ENCODE data around the gene EPO.
"Not testable (repeated sequence)": the region's sequence is repeated elsewhere in the genome, so short reads cannot be mapped to it uniquely, and the experiment has no call there.

EPO gene

DNA sequence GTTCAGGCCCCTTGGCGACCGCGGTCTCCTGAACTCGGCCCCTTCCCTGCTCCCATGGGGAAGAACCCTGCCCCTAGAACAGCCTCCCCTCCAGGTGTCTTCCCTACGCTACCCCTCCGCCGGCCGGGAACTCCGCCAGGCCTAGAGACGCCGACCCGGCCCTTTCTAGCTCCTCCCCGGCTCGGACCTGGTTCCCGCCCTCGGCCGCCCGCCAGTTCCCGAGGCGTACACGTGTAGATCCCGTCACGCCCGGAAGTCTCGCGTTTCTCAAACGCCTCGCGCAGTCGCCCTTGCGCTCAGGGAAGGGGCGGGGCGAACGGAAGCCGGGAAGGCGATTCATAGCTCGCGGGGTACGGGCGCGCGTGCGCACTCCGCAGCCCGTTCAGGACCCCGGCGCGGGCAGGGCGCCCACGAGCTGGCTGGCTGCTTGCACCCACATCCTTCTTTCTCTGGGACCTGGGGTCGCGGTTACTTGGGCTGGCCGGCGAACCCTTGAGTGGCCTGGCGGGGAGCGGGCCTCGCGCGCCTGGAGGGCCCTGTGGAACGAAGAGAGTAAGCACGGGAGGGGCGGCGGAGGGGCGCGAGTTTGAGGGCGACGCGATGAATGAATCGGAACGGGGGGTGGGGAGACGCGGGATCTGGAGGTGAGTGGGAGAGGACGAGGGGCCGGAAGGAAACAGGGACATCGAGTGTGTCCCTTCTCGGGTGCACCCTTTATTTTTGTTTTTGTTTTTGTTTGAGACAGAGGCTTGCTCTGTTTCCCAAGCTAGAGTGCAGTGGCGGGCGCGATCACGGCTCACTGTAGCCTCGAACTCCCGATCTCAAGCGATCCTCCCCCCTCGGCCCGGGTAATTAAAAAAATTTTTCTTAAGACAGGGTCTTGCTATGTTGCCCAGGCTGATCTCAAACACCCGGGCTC lies 14.3 kb upstream of the EPO start, which contains the start of gene POP7:
POP7 (plus strand) TSS at position 369 of the 919 bp plus-strand sequence. CDS start 710 bp downstream, outside the sequence.
- peak; percentile 97 to 98 for DNase-seq

DNA sequence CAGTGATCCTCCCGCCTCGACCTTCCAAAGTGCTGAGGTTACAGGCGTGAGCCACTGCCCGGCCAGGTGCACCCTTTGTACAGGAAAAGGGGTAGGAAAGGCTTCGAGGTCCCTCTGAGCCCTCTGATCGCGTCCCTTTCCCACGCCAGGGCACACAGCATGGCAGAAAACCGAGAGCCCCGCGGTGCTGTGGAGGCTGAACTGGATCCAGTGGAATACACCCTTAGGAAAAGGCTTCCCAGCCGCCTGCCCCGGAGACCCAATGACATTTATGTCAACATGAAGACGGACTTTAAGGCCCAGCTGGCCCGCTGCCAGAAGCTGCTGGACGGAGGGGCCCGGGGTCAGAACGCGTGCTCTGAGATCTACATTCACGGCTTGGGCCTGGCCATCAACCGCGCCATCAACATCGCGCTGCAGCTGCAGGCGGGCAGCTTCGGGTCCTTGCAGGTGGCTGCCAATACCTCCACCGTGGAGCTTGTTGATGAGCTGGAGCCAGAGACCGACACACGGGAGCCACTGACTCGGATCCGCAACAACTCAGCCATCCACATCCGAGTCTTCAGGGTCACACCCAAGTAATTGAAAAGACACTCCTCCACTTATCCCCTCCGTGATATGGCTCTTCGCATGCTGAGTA lies 13.5 kb upstream of the EPO start:
- no peak for DNase-seq

DNA sequence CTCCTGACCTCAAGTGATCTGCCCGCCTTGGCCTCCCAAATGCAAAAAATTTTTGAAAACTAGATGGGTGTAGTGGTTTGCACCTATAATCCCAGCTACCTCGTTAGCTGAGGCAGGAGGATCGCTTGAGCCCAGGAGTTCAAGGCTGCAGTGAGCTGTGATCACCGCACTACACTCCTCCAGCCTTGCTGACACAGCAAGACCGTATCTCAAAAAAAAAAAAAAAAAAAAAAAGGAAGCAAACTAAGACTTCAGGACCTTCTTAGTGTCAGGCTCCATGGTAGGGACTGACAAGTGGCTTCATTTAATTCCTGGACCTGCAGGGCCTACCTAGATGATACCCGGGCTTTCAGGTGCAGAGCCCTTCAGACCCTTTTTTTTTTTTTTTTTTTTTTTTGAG lies 11.9 kb upstream of the EPO start:
- no peak for DNase-seq

DNA sequence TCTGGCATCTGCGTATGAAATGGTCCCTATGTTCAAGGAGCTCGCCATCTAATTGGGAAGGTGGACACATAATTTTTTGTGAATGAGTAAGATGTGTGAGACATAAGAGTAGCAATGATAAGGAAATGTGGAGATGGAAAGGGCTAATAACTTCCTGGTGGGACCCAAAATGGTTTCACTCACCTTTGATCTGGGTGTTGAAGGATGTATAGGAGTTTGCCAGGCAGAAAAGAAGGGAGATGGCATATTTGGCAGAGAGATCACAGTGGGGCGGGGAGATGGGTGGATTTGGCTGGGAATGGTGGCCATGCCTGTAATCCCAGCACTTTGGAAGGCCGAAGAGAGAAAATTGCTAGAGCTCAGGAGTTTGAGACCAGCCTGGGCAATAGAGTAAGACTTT lies 9.8 kb upstream of the EPO start:
- DNase-seq = no peak

DNA sequence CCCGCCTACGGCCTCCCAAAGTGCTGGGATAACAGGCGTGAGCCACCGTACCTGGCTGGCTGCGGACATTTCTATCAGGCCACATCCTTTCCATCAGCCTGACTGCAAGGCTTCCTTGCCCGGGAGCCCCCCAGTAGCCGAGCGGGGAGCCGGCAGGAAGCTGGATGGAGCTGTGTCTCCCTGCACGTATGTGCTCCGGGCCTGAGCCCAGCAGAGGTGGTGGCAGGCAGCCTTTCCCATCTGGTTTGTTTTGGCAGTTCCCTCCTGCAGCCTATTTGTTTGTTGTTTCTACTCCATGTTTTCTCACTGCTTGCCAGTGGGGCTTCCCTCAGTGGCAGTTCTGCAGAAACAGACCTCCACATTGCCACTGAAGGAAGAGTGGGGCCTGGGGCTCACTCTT lies 8.9 kb upstream of the EPO start:
- no peak for DNase-seq

DNA sequence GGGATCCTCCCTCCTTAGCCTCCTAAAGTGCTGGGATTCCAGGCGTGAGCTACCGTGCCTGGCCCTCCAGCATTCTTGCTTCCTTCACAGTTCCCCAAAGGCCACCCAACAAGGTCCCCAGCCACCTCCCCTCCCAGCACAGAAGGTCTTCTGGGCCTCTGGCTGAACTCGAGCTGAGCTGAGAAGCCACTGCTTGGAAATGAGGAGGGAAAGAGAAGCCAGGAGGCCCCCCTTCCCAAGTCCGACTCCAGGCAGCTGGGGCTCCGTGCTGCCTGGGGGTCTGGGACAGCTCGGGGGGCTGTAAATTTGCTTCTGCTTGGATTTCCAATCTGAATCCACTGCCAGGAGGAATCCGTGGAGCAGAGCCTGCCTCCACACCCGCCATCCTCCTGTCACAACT lies 5.5 kb upstream of the EPO start:
- no peak for DNase-seq

DNA sequence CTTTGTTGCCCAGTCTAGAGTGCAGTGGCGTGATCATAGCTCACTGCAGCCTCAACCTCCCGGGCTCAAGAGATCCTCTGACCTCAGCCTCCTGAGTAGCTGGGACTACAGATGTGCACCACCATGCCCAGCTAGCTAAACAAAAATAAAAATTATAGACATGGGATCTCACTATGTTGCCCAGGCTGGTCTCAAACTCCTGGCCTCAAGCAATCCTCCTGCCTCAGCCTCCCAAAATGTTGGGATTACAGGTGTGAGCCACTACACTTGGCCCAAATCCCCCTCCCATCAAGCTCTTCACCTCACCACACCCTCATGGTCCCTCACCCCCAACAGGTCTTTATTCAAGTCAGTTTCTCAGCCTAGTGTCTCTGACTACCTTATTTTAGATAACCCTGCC lies 3.2 kb upstream of the EPO start:
- DNase-seq = not testable (repeated sequence)

DNA sequence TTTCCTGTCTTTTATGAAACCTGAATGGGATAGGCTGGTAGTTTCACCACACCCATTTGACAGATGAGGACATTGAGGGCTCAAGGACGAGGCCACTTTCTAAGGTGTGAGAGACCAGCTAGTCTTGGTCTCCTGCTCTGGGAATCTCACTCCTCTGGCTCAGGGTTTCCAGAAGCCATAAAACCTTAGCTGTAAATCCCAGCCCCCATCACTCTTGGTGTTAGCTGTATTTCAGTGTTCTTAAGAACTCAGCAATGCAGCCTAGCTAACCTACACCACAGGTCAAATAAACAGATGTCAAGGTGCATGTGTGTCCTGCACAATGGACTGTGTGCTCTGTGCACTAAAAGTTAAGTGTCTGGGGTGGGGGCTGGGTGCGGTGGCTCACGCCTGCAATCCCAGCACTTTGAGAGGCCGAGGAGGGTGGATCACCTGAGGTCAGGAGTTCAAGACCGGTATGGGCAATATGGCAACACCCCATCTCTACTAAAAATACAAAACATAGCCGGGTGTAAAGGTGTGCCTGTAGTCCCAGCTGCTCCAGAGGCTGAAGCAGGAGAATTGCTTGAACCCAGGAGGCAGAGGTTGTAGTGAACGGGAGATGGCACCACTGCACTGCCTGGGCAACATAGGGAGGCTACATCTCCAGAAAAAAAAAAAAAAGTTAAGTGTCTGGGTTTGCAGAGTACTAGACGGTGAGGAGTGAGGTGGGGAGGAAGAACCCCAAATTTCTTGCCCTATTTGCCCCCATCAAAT lies 567 bp upstream of the EPO start:
- no peak for DNase-seq

DNA sequence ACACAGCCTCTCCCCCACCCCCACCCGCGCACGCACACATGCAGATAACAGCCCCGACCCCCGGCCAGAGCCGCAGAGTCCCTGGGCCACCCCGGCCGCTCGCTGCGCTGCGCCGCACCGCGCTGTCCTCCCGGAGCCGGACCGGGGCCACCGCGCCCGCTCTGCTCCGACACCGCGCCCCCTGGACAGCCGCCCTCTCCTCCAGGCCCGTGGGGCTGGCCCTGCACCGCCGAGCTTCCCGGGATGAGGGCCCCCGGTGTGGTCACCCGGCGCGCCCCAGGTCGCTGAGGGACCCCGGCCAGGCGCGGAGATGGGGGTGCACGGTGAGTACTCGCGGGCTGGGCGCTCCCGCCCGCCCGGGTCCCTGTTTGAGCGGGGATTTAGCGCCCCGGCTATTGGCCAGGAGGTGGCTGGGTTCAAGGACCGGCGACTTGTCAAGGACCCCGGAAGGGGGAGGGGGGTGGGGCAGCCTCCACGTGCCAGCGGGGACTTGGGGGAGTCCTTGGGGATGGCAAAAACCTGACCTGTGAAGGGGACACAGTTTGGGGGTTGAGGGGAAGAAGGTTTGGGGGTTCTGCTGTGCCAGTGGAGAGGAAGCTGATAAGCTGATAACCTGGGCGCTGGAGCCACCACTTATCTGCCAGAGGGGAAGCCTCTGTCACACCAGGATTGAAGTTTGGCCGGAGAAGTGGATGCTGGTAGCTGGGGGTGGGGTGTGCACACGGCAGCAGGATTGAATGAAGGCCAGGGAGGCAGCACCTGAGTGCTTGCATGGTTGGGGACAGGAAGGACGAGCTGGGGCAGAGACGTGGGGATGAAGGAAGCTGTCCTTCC lies 620 bp downstream of the EPO start:
- no peak for DNase-seq

DNA sequence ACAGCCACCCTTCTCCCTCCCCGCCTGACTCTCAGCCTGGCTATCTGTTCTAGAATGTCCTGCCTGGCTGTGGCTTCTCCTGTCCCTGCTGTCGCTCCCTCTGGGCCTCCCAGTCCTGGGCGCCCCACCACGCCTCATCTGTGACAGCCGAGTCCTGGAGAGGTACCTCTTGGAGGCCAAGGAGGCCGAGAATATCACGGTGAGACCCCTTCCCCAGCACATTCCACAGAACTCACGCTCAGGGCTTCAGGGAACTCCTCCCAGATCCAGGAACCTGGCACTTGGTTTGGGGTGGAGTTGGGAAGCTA lies 1.2 kb downstream of the EPO start:
- DNase-seq = no peak

DNA sequence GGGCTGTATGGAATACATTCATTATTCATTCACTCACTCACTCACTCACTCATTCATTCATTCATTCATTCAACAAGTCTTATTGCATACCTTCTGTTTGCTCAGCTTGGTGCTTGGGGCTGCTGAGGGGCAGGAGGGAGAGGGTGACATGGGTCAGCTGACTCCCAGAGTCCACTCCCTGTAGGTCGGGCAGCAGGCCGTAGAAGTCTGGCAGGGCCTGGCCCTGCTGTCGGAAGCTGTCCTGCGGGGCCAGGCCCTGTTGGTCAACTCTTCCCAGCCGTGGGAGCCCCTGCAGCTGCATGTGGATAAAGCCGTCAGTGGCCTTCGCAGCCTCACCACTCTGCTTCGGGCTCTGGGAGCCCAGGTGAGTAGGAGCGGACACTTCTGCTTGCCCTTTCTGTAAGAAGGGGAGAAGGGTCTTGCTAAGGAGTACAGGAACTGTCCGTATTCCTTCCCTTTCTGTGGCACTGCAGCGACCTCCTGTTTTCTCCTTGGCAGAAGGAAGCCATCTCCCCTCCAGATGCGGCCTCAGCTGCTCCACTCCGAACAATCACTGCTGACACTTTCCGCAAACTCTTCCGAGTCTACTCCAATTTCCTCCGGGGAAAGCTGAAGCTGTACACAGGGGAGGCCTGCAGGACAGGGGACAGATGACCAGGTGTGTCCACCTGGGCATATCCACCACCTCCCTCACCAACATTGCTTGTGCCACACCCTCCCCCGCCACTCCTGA lies 2.4 kb downstream of the EPO start:
- no peak for DNase-seq

DNA sequence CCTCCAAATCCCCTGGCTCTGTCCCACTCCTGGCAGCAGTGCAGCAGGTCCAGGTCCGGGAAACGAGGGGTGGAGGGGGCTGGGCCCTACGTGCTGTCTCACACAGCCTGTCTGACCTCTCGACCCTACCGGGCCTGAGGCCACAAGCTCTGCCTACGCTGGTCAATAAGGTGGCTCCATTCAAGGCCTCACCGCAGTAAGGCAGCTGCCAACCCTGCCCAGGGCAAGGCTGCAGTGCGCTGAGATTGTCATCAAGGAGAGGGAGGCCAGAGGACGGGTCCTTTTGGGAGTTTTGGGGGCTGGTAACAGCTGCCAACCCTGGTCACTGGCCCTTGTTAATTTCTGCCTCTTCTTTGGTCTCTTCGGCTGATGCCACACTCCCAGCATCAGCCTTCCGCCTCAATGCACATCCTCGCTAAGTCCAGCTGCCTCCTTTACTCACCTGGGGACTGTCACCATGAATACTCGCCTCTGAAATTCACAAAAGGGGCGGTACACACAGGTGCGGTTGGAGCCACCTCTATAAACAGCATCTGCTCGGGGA lies 3.5 kb downstream of the EPO start:
- no peak for DNase-seq

DNA sequence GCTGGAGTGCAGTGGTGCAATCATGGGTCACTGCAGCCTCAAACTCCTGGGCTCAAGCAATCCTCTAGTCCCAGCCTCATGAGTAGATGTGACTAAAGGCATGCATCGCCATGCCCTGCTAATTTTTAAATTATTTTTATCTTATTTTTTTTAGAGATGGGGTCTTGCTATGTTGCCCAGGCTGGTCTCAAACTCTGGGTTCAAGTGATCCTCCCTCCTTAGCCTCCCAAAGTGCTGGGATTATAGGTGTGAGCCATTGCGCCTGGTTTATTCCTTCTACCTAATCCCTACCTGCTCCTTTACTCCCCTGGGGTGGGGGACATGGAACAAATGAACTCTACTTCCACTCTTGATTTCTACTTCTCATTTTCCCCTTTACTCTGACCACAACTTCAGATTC lies 4.1 kb downstream of the EPO start:
- not testable (repeated sequence) for DNase-seq

DNA sequence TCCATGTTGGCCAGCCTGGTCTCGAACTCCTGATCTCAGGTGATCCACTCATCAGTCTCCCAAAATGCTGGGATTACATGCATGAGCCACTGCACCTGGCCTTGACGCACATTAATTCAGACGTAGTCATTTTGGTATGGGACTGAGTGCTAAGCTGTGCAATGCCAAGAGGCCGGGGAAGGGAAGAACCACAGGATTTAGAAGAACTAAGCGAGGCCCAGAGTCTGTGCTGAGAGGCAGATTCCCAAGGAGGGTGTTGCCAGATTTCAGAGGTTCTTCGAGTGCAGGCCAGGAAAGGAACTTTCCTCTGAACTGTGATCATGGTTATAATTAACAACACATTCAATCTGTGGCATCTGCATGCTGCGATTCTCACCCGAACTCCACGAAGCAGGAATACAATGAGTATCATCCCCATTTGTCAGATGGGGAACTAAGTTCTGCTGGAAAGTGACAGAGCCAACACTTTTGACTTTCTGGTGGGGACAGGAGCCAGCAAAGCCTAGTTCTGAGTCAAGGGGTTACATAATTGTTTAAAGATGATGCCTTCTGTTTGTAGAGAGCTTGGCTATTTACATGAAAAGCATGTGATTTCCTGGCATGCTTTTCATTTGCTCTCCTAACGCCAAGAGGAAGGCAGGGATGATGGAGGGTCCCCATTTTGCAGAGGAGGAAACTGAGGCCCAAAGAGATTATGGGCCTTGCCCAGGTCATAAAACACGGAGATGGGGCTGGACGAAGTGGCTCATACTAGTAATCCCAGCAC lies 6.9 kb downstream of the EPO start:
- DNase-seq = no peak

DNA sequence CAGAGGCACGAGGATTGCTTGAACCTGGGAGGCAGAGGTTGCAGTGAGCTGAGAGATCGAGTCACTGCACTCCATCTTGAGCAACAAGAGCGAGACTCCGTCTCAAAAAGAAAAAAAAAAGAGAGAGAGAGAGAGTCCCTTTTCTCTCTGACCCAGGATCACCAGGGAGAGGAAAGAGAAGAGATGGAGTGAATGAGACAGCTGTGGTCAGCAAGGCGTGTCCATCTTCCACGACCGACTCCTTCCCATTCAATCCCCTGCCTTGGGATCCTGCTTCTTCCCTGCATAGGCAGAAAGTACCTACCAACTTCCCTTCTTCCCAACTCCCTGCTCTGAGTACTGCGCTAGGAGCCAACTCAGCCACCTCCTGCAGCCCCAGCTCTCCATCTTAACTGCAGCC lies 7.9 kb downstream of the EPO start:
- no peak for DNase-seq

DNA sequence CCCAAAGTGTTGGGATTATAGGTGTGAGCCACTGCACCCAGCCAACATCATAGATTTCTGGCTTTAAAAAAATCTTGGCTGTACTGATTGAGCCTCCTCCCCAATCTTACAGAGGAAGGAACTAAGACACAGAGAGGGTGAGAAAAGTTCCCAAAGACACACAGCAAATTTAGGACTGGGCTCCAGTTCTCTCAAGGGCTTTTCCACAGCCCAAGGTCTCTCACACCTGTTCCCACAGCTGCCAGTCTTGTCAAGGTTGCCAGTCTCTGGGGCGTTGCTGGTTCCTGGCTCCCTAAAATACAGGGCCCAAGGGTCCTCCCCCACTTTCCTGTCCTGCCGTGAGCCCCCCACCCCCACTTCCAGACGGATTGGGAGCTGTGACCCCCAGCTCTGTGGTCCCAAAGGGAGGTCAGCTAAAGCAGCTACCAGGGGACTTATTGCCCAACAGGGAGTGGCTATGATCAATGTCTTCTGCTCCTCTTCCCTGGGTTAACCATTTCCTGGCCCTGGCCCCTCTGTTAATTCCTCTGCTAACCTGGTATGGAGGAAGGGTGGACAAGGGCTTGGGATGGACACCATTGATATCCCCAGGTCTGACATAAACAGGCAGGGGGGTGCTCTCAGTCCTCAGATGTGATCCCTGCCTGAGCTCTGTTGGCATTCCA lies 10.0 kb downstream of the EPO start:
- DNase-seq = no peak

DNA sequence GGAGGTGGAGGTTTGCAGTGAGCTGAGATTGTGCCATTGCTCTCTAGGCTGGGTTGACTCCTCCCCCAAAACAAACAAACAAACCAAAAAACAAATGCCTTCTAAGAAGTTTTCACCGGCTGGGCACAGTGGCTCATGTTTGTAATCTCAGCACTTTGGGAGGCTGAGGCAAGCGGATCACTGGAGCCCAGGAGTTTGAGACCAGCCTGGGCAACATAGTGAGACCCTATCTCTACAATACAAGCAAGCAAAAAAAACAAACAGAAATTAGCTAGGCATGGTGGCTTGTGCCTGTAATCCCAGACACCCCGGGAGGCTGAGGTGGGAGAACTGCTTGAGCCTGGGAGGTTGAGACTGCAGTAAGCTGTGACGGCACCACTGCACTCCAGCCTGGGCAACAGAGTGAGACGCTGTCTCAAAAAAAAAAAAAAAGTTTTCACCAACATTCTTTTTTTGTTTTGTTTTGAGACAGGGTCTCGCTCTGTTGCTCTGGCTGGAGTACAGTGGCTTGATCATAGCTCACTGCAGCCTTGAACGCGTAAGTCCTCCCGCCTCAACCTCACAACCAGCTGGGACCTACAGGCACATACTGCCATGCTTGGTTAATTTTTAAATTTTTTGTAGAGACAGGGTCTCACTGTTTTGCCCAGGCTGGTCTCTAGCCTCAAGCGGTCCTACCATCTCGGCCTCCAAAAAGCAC lies 11.8 kb downstream of the EPO start:
- no peak for DNase-seq

DNA sequence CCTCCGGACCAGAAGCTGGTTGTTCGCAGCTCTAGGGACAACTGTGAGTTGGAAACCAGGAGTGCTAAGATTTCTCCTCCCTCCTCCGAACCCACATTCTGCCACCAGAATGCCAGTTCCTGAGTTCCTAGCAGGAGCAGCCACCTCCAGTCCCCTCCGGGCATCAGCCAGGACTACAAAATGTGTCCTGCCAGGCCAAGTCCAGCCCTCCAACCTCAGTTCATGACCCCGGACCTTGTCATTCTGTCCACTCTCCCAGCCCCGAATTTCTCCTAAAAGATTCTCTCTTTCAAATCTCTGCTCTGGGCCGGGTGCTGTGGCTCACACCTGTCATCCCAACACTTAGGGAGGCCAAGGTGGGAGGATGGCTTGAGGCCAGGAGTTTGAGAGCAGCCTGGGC lies 15.5 kb downstream of the EPO start:
- no peak for DNase-seq

DNA sequence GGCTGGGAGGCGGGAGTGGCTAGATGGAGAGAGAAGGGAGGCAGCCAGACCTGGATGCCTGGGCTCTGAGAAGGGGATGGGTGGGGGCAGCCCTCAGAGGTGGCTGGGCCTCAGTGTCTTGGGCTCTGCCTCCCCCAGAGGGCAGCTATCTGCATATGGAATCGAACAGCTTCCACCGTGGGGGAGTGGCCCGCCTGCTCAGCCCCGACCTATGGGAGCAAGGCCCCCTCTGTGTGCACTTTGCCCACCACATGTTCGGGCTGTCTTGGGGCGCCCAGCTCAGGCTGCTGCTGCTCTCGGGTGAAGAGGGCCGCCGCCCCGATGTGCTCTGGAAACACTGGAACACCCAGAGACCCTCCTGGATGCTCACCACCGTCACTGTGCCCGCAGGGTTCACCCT lies 16.4 kb downstream of the EPO start:
- no peak for DNase-seq

DNA sequence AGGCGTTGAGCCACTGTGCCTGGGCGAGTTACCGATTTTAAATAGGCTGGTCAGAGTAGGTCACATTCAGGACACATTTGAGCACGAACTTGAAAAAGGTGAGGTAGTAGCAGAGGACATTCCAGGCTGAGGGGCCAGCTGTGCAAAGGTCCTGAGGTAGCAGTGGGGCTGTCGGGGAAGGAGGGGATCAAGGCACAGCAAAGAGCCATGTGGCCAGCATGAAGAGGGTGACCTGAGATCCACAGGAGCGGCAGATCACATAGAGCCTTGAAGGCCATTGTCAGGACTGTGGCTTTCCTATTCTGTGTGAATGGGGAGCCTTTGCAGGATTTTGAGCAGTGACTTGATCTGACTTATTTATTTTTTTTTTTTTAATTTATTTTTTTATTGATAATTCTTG lies 19.7 kb downstream of the EPO start:
- no peak for DNase-seq
